ENCODE results near the gene RNF144A. TPM values are rescaled to one million over a fixed set of nuclear protein-coding genes. Genes with fewer than 3 reads are reported as not detected.

The RNF144A gene
- total and polyA plus RNA-seq, 2 donors (not counting 3 experiments of a cell fraction or from before 2014, with no cell fraction given): 9.7 to 28.8 TPM

- H3K79me2 ChIP-seq (ENCODE audit: control insufficient read depth, insufficient read depth, low read length): no peaks in the 10 kb centered on the region
- H3K4me2 ChIP-seq (ENCODE audit: insufficient read depth, low read length): no peak overlapping the region
- no peak for DNase-seq (ENCODE audit: low read depth, low spot score)
- ChIA-PET POLR2A (interaction anchor here (0.6 kb wide), 1 partner anchor 1804 kb away, joined by 8 read pairs; no protein-coding TSS in a partner anchor), CTCF (no interaction called here)
- H3K27me3 ChIP-seq (ENCODE audit: control insufficient read depth in 2 of 2, insufficient read depth in 2 of 2, low read length in 2 of 2): peaks cover 2 to 10% of the 10 kb centered on the region in 2 experiments
- H3K4me1 ChIP-seq (ENCODE audit: control insufficient read depth, extremely low read depth, insufficient read depth, low read length): no peaks in the 10 kb centered on the region
- no peaks in the 10 kb centered on the region for H3K36me3 ChIP-seq (ENCODE audit: control insufficient read depth in 2 of 2, extremely low read depth in 1 of 2, insufficient read depth in 2 of 2, low read length in 2 of 2)
- dilution Hi-C loops (cut with MboI; ENCODE audit: extremely low pct_ligation_motif_present, low sequenced_read_pairs): no loop called here
- no peak overlapping the region for H3K27ac ChIP-seq (ENCODE audit: insufficient read depth, low read depth, low read length)
- H2AFZ ChIP-seq (ENCODE audit: low read depth, low read length): no peak overlapping the region
- no peaks in the 10 kb centered on the region for H4K20me1 ChIP-seq (replicated peaks; ENCODE audit: control insufficient read depth, extremely low read depth, insufficient read depth, low read length)
- H3K4me3 ChIP-seq (replicated peaks in 1 of 3; ENCODE audit: insufficient read depth in 1 of 3, low read depth in 1 of 3, low read length in 3 of 3): no peak overlapping the region
- H3K9me3 ChIP-seq (replicated peaks; ENCODE audit: control insufficient read depth, insufficient read depth, low read length): no peaks in the 10 kb centered on the region
- TF ChIP-seq CTCF (IDR thresholded peaks at IDR 0.05; ENCODE audit: extremely low read depth in 1 of 2, insufficient read depth in 1 of 2, low read depth in 1 of 2, low read length in 2 of 2) (no peak), GATA2 (IDR thresholded peaks at IDR 0.05; ENCODE audit: insufficient read depth, insufficient read length, low read depth, low read length) (no peak), MYC (IDR thresholded peaks at IDR 0.05; ENCODE audit: low read depth, low read length) (no peak)
- H3K9me1 ChIP-seq (replicated peaks; ENCODE audit: control insufficient read depth, extremely low read depth, insufficient read depth, low read length): no peaks in the 10 kb centered on the region
- FAIRE-seq: no peak
- H3K9ac ChIP-seq (replicated peaks; ENCODE audit: extremely low read depth, insufficient read depth, low read length): no peak overlapping the region
- BruUV-seq (replicated peaks): no TSS peak
- intact Hi-C loops (cut with micrococcal nuclease): no loop called here
These were observed 38.7 kb upstream of the RNF144A start for GRCh38 chr2:6878549-6878948.

- no peak for FAIRE-seq
- Histone ChIP-seq H3K9ac (replicated peaks; ENCODE audit: extremely low read depth, insufficient read depth, low read length) (no peak overlapping the region), H2AFZ (ENCODE audit: low read depth, low read length) (no peak overlapping the region), H3K27me3 (ENCODE audit: control insufficient read depth in 2 of 2, insufficient read depth in 2 of 2, low read length in 2 of 2) (peaks cover 2 to 10% of the 10 kb centered on the region in 2 experiments), H3K36me3 (ENCODE audit: control insufficient read depth in 2 of 2, extremely low read depth in 1 of 2, insufficient read depth in 2 of 2, low read length in 2 of 2) (no peaks in the 10 kb centered on the region), H3K27ac (ENCODE audit: insufficient read depth, low read depth, low read length) (no peak overlapping the region), H4K20me1 (replicated peaks; ENCODE audit: control insufficient read depth, extremely low read depth, insufficient read depth, low read length) (no peaks in the 10 kb centered on the region), H3K79me2 (ENCODE audit: control insufficient read depth, insufficient read depth, low read length) (no peaks in the 10 kb centered on the region), H3K4me1 (ENCODE audit: control insufficient read depth, extremely low read depth, insufficient read depth, low read length) (no peaks in the 10 kb centered on the region), H3K9me3 (replicated peaks; ENCODE audit: control insufficient read depth, insufficient read depth, low read length) (no peaks in the 10 kb centered on the region), H3K4me2 (ENCODE audit: insufficient read depth, low read length) (no peak overlapping the region), H3K4me3 (replicated peaks in 1 of 3; ENCODE audit: insufficient read depth in 1 of 3, low read depth in 1 of 3, low read length in 3 of 3) (no peak overlapping the region), H3K9me1 (replicated peaks; ENCODE audit: control insufficient read depth, extremely low read depth, insufficient read depth, low read length) (no peaks in the 10 kb centered on the region)
- dilution Hi-C loops (cut with MboI; ENCODE audit: extremely low pct_ligation_motif_present, low sequenced_read_pairs) (no loop called here), intact Hi-C loops (cut with micrococcal nuclease) (no loop called here)
- no peak for DNase-seq (ENCODE audit: low read depth, low spot score)
- ChIA-PET POLR2A (interaction anchor here (0.6 kb wide), 1 partner anchor 1803 kb away, joined by 8 read pairs; no protein-coding TSS in a partner anchor), CTCF (no interaction called here)
- BruUV-seq (replicated peaks): no TSS peak
- TF ChIP-seq POLR2AphosphoS5 (IDR thresholded peaks at IDR 0.05; ENCODE audit: insufficient read depth, low read depth, low read length) (no peak), MYC (IDR thresholded peaks at IDR 0.05; ENCODE audit: low read depth, low read length) (no peak), EZH2 (IDR thresholded peaks at IDR 0.05; ENCODE audit: borderline replicate concordance, low read depth, low read length, severe bottlenecking) (no peak), POLR2A (IDR thresholded peaks at IDR 0.05; ENCODE audit: low read depth, low read length) (no peak), MAX (IDR thresholded peaks at IDR 0.05; ENCODE audit: insufficient read depth, insufficient read length) (no peak), JUN (IDR thresholded peaks at IDR 0.05; ENCODE audit: borderline replicate concordance, insufficient read depth, insufficient read length, low read depth) (no peak), FOS (IDR thresholded peaks at IDR 0.05; ENCODE audit: borderline replicate concordance, insufficient read depth, low read length) (no peak)
These were observed 38.2 kb upstream of the RNF144A start for GRCh38 chr2:6879011-6879410.

Data from endothelial cell of umbilical vein (primary cell).